Neuronal stem cell (in vitro differentiated cells): ENCODE data around the gene BCAS1.

Experiments used
- DNase-seq: peaks from one replicate; pipeline ENCODE4 v3.0.0-alpha.2; 2013; ENCODE audit warnings: low spot score
- H2AFZ ChIP-seq: one replicate; pipeline ENCODE4 v1.6.1; 2013; ENCODE audit warnings: mild to moderate bottlenecking, low read length, inconsistent platforms
- H2AK5ac ChIP-seq: 2 replicates; pipeline ENCODE4 v1.6.1; 2013; ENCODE audit warnings: low read depth, mild to moderate bottlenecking, inconsistent platforms, low read length, moderate library complexity, mixed read lengths
- H2BK120ac ChIP-seq: 2 replicates; pipeline ENCODE4 v1.6.1; 2013; ENCODE audit warnings: low read depth, mild to moderate bottlenecking, inconsistent platforms, low read length, moderate library complexity, mixed read lengths
- H2BK12ac ChIP-seq: one replicate; pipeline ENCODE4 v1.6.1; 2013; ENCODE audit warnings: low read length, inconsistent platforms
- H2BK15ac ChIP-seq: 2 replicates; pipeline ENCODE4 v1.6.1; 2013; ENCODE audit warnings: mild to moderate bottlenecking, low read length, inconsistent platforms, mixed read lengths
- H2BK5ac ChIP-seq: one replicate; pipeline ENCODE4 v1.6.1; 2013; ENCODE audit warnings: inconsistent platforms, mild to moderate bottlenecking, low read length, moderate library complexity
- H3K14ac ChIP-seq: one replicate; pipeline ENCODE4 v1.6.1; 2013; ENCODE audit warnings: low read length, inconsistent platforms
- H3K18ac ChIP-seq: 2 replicates; pipeline ENCODE4 v1.6.1; 2013; ENCODE audit warnings: low read length, inconsistent platforms
- H3K23ac ChIP-seq: 2 replicates; pipeline ENCODE4 v1.6.1; 2013; ENCODE audit warnings: low read depth, mild to moderate bottlenecking, mixed read lengths, low read length, inconsistent platforms; ENCODE audit not compliant: poor library complexity
- H3K27ac ChIP-seq: replicated peaks from 3 replicates; pipeline ENCODE4 v1.5.1; 2013; ENCODE audit warnings: low read length, inconsistent platforms
- H3K27me3 ChIP-seq, 3 experiments: 2 replicates each; pipeline ENCODE4 v1.6.1; 2013; ENCODE audit warnings: low read length in 3 of 3, mild to moderate bottlenecking in 2 of 3, inconsistent platforms in 1 of 3, low read depth in 1 of 3, mixed read lengths in 1 of 3, moderate library complexity in 1 of 3; ENCODE audit not compliant: control insufficient read depth in 3 of 3, insufficient read depth in 3 of 3
- H3K36me3 ChIP-seq, 2 donors: replicated peaks in 1 of 2; 2 replicates each; pipeline ENCODE4 v1.6.1; 2013; ENCODE audit warnings: low read length in 2 of 2; ENCODE audit not compliant: control insufficient read depth in 2 of 2, insufficient read depth in 2 of 2
- H3K4ac ChIP-seq: 2 replicates; pipeline ENCODE4 v1.6.1; 2013; ENCODE audit warnings: inconsistent platforms, mild to moderate bottlenecking, low read length, moderate library complexity
- H3K4me1 ChIP-seq, 2 donors: 1 replicate in 1 of 2; 2 replicates in 1 of 2; pipeline ENCODE4 v1.6.1; 2013; ENCODE audit warnings: low read length in 2 of 2, low read depth in 1 of 2; ENCODE audit not compliant: control insufficient read depth in 2 of 2, insufficient read depth in 1 of 2
- H3K4me2 ChIP-seq: one replicate; pipeline ENCODE4 v1.6.1; 2013; ENCODE audit warnings: mild to moderate bottlenecking, low read length, inconsistent platforms; ENCODE audit not compliant: insufficient read depth, poor library complexity, severe bottlenecking
- H3K4me3 ChIP-seq, 2 donors: 2 replicates each; pipeline ENCODE4 v1.5.1; 2013; ENCODE audit warnings: low read length in 2 of 2, mild to moderate bottlenecking in 2 of 2, inconsistent platforms in 1 of 2, moderate library complexity in 1 of 2
- H3K79me1 ChIP-seq: one replicate; pipeline ENCODE4 v1.6.1; 2013; ENCODE audit warnings: low read depth, mild to moderate bottlenecking, inconsistent platforms, low read length, moderate library complexity
- H3K9ac ChIP-seq: one replicate; pipeline ENCODE4 v1.6.1; 2013; ENCODE audit warnings: mild to moderate bottlenecking, low read depth, low read length, inconsistent platforms; ENCODE audit not compliant: poor library complexity
- H3K9me3 ChIP-seq, 2 donors: replicated peaks in 1 of 2; 2 replicates each; pipeline versions ENCODE3 to v1.6.1; 2013; ENCODE audit warnings: low read length in 2 of 2, mild to moderate bottlenecking in 2 of 2, inconsistent platforms in 1 of 2, low read depth in 1 of 2, mixed read lengths in 1 of 2, moderate library complexity in 1 of 2; ENCODE audit not compliant: control insufficient read depth in 2 of 2, insufficient read depth in 1 of 2
- H4K8ac ChIP-seq: one replicate; pipeline ENCODE4 v1.6.1; 2013; ENCODE audit warnings: low read depth, mild to moderate bottlenecking, inconsistent platforms, low read length, moderate library complexity
- H4K91ac ChIP-seq: one replicate; pipeline ENCODE4 v1.6.1; 2013; ENCODE audit warnings: low read length, low read depth, mild to moderate bottlenecking, inconsistent platforms; ENCODE audit not compliant: poor library complexity
- WGBS, 2 donors: extraction: QIAGEN DNeasy Blood & Tissue Kit; methylation state at CpG; one replicate each; pipeline ENCODE4 v1.1.7; 2013; ENCODE audit warnings: missing lambda C conversion rate in 2 of 2, mixed read lengths in 1 of 2; ENCODE audit not compliant: insufficient read length in 2 of 2, insufficient replicate concordance in 1 of 2; ENCODE audit errors: extremely low coverage in 2 of 2; 5-methylcytosine and 5-hydroxymethylcytosine counted together

Gene BCAS1

DNA sequence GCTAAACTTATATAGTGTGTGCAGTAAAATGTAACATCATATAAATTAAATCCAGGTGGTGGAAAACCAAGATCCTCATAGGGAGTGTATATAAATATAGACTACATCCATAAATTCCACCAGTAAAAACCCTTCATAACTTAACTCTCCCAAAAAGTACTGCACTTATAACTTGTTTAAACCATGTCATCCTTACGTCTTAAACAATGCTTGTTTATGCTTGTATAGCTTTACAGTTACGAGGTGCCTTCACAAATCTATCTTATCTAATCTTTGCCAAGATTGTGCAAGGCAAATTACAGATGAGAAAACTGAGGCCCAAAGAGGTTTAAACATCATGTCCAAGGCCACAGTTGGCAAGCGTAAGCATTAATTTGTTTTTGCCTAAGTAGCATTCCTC is 71.3 kb downstream of the BCAS1 start:
- DNase-seq: no peak
- H4K8ac ChIP-seq: no peak overlapping the region
- no peak overlapping the region for H3K18ac ChIP-seq
- no peak overlapping the region for H3K9ac ChIP-seq
- no peak overlapping the region for H2BK120ac ChIP-seq
- no CpG with 5 or more reads among the region's 3 CpGs for WGBS, 2 donors
- no peak overlapping the region for H3K14ac ChIP-seq
- peaks cover 0 to 2% of the 10 kb centered on the region in 2 donors for H3K9me3 ChIP-seq
- H3K4me2 ChIP-seq: no peak overlapping the region
- H3K4me1 ChIP-seq: peaks cover 0 to 3% of the 10 kb centered on the region in 2 donors
- H3K23ac ChIP-seq: no peak overlapping the region
- H2AFZ ChIP-seq: no peak overlapping the region
- H3K27ac ChIP-seq: no peak overlapping the region
- no peak overlapping the region for H3K4ac ChIP-seq
- no peak overlapping the region for H2BK12ac ChIP-seq
- H3K4me3 ChIP-seq: no peak overlapping the region
- H3K27me3 ChIP-seq: peaks cover 0 to 3% (median 0%) of the 10 kb centered on the region in 3 experiments
- no peak overlapping the region for H2AK5ac ChIP-seq
- no peak overlapping the region for H2BK15ac ChIP-seq
- H4K91ac ChIP-seq: no peak overlapping the region
- H3K36me3 ChIP-seq: no peaks in the 10 kb centered on the region
- no peak overlapping the region for H2BK5ac ChIP-seq
- no peaks in the 10 kb centered on the region for H3K79me1 ChIP-seq

DNA sequence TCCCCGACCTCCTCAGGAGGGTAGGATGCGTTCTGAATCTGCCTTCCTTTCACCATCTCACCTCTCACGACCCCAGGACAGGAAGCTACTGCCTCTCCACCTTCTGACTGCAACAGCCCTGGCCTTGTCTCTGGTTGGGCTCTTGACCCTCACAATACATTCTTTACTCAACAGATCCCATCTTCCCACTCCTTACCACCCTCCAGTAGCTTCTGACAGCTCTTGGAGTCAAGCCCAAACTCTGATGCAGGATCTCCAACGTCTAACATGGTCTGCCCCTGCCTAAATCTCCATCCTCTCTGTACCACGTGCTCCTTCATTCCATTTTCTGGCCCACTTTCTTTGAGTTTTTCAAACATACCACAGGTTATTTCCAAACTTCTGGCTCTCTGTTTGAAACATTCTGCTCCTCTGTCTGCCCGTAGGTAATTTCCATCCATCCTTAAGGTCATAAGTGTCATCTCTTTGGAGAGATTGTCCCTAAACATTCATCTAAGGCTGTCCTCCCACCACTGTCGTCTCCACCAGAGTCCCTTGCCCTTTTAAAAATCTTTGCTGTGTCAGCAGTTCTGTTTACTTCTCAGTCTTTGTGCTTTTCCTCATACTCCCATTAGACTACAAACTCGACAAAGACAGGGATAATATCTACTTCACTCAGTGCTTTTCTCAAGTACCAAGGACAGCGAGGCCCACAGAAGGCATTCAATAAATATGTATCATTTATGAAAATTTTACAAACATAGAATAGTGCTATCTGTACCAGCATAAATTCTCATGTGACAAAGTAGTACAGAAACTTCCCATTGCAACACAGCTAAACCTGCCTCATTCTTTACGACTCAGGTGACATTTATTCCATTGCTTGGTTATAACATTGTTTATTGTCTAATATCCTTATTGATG is 73.6 kb downstream of the BCAS1 start:
- no CpG with 5 or more reads among the region's 10 CpGs for WGBS, 2 donors
- H3K4ac ChIP-seq: no peak overlapping the region

DNA sequence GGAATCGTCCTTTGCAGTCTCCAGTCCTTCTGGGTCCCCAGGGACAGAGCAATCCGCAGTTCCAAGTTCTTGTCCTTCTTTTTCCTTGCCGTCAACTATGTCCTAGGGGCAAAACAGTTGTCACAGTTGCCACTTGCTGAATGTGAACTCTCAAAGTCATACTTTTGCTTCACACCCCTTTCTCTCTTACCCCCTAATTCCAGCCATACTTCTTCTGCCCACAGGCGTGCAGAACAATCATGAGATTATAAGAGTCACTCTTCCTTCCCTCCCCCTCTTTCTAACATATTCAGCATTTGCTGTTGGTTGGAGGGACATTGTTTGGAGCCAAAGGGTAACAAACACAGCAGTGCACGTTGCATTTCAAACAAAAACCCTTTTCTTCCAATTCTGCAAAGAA is 74.4 kb downstream of the BCAS1 start:
- H2AK5ac ChIP-seq: no peak overlapping the region
- no peak overlapping the region for H2BK12ac ChIP-seq
- H4K91ac ChIP-seq: no peak overlapping the region
- no peak overlapping the region for H3K4me2 ChIP-seq
- H3K4me3 ChIP-seq: no peak overlapping the region
- no peak overlapping the region for H3K14ac ChIP-seq
- H3K9me3 ChIP-seq: no peaks in the 10 kb centered on the region
- H3K4ac ChIP-seq: no peak overlapping the region
- no peaks in the 10 kb centered on the region for H3K79me1 ChIP-seq
- no peak overlapping the region for H4K8ac ChIP-seq
- H3K18ac ChIP-seq: no peak overlapping the region
- H3K9ac ChIP-seq: no peak overlapping the region
- WGBS, 2 donors: no CpG with 5 or more reads among the region's 5 CpGs
- no peak for DNase-seq
- H3K23ac ChIP-seq: no peak overlapping the region
- no peak overlapping the region for H2BK120ac ChIP-seq
- H3K27ac ChIP-seq: no peak overlapping the region
- H3K36me3 ChIP-seq: no peaks in the 10 kb centered on the region
- peaks cover 0 to 3% of the 10 kb centered on the region in 2 donors for H3K4me1 ChIP-seq
- H2BK15ac ChIP-seq: no peak overlapping the region
- peaks cover 0 to 4% (median 0%) of the 10 kb centered on the region in 3 experiments for H3K27me3 ChIP-seq
- no peak overlapping the region for H2AFZ ChIP-seq
- no peak overlapping the region for H2BK5ac ChIP-seq

More for the DNA sequence above, 73.6 kb downstream of the BCAS1 start:
- Histone ChIP-seq H3K4me3 (no peak overlapping the region), H2AK5ac (no peak overlapping the region), H3K4me2 (no peak overlapping the region), H4K91ac (no peak overlapping the region), H3K79me1 (no peaks in the 10 kb centered on the region), H3K23ac (no peak overlapping the region), H3K4me1 (peaks cover 0 to 3% of the 10 kb centered on the region in 2 donors), H2AFZ (no peak overlapping the region), H3K14ac (no peak overlapping the region), H2BK12ac (no peak overlapping the region), H4K8ac (no peak overlapping the region), H2BK5ac (no peak overlapping the region), H3K27ac (no peak overlapping the region), H3K27me3 (peaks cover 0 to 6% (median 0%) of the 10 kb centered on the region in 3 experiments), H3K9me3 (peaks cover 0 to under 1% of the 10 kb centered on the region in 2 donors), H3K9ac (no peak overlapping the region), H3K18ac (no peak overlapping the region), H3K36me3 (no peaks in the 10 kb centered on the region), H2BK15ac (no peak overlapping the region), H2BK120ac (no peak overlapping the region)
- DNase-seq: no peak

DNA sequence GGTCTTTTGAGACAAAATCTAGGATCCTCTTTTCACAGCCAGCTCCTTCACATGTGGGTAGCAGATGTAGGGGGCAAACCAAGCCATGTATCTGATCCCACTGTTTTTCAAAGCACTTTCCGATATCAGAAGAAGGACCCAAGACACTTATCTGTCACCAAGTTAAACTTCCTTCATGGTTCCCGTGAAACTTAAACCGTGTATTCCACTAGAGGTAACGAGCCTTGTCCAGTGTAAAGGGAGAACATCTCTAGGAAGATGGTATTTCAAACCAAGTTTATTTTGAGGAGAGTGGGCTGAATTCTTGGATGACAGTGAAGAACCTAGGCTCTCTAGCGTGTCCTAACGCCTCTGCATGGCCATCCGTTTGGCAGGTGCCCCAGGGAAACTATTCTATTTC is 76.3 kb downstream of the BCAS1 start:
- Histone ChIP-seq H4K91ac (no peak overlapping the region), H3K23ac (no peak overlapping the region), H2AK5ac (no peak overlapping the region), H4K8ac (no peak overlapping the region), H3K27ac (no peak overlapping the region), H3K4me1 (peaks cover 0 to 3% of the 10 kb centered on the region in 2 donors), H2BK5ac (no peak overlapping the region), H3K4me3 (no peak overlapping the region), H2BK12ac (no peak overlapping the region), H2BK15ac (no peak overlapping the region), H3K79me1 (no peaks in the 10 kb centered on the region), H3K27me3 (peaks cover 0 to 4% (median 0%) of the 10 kb centered on the region in 3 experiments), H3K9me3 (no peaks in the 10 kb centered on the region), H3K14ac (no peak overlapping the region), H3K4me2 (no peak overlapping the region), H3K18ac (no peak overlapping the region), H3K4ac (no peak overlapping the region), H3K9ac (no peak overlapping the region), H2AFZ (no peak overlapping the region), H2BK120ac (no peak overlapping the region), H3K36me3 (no peaks in the 10 kb centered on the region)
- no CpG with 5 or more reads among the region's 7 CpGs for WGBS, 2 donors
- no peak for DNase-seq
